Peyer's patch (tissue), 4 donors: ENCODE results near the gene IL22RA1. TPM values are rescaled to one million over a fixed set of nuclear protein-coding genes. Genes with fewer than 3 reads are reported as not detected.

Experiments used
- DNase-seq, 3 donors: peaks; one replicate each; pipeline ENCODE4 v3.0.0-alpha.2; 2017 to 2019
- H3K27ac ChIP-seq, 4 donors: fragments of 200-600 bp; sonication (generic); one replicate each; pipeline ENCODE4 v1.5.1; 2016 to 2019
- H3K27me3 ChIP-seq, 2 donors: fragments of 200-600 bp; sonication (generic); one replicate each; pipeline ENCODE4 v1.5.1; 2019
- H3K36me3 ChIP-seq, 3 donors: fragments of 200-600 bp; sonication (generic); one replicate each; pipeline ENCODE4 v1.5.1; 2016 to 2019
- H3K4me1 ChIP-seq, 4 donors: fragments of 200-600 bp; sonication (generic); one replicate each; pipeline ENCODE4 v1.5.1; 2016 to 2019
- H3K4me3 ChIP-seq, 4 donors: fragments of 200-600 bp; sonication (generic); 1 replicate in 3 of 4; 2 replicates in 1 of 4; pipeline ENCODE4 v1.5.1; 2016 to 2019; ENCODE audit warnings: mild to moderate bottlenecking in 1 of 4
- H3K9me3 ChIP-seq, 4 donors: fragments of 200-600 bp; sonication (generic); one replicate each; pipeline ENCODE4 v1.5.1; 2016 to 2019; ENCODE audit warnings: mild to moderate bottlenecking in 1 of 4
- CTCF ChIP-seq, 6 experiments: fragments of 450-650 bp in 4 of 6; fragments of 200-600 bp in 2 of 6; sonication (generic) in 1 of 6; IDR thresholded peaks; one replicate each; pipeline ENCODE4 v1.5.1; 2017 to 2019; ENCODE audit warnings: antibody characterized with exemption in 6 of 6, mild to moderate bottlenecking in 3 of 6, moderate library complexity in 1 of 6
- POLR2A ChIP-seq, 2 donors: fragments of 450-650 bp; IDR thresholded peaks; one replicate each; pipeline ENCODE4 v1.5.1; 2017; ENCODE audit warnings: antibody characterized with exemption in 2 of 2, mild to moderate bottlenecking in 2 of 2, moderate library complexity in 2 of 2
- total RNA-seq, 4 donors: library from RNA; depleted of rRNA; stranded (reverse); fragments of >200 nt; gene quantifications; one replicate each; pipeline ENCODE4 v1.1.0, GENCODE V29; 2016

The IL22RA1 gene
- total RNA-seq, 4 donors from 2014 or later, result 9.9 to 87.9 (median 74.5) TPM

DNA sequence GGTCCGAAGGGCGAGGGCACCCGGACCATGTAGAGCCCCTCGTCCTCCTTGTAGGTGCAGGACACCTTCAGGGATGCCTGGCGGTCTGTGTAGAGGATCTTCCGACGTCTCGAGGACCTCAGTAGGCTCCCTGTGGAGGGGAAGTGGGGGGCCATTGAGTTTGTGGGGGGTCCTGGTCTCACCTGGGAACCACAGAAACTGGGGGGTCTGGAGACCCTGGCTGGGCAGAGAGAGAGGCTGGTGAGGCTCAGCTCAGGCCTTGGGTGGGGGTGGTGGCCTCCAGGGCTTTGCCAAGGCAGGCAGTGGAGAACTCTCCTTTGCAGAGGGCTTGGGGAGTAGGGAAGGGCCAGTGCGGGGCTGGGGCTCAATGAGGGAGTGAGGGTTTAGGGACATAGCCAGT lies 50.0 kb downstream of the IL22RA1 start:
- Histone ChIP-seq H3K4me3 (no peak overlapping the region), H3K4me1 (no peaks in the 10 kb centered on the region), H3K36me3 (no peaks in the 10 kb centered on the region), H3K27ac (no peak overlapping the region), H3K27me3 (no peaks in the 10 kb centered on the region), H3K9me3 (no peaks in the 10 kb centered on the region)
- DNase-seq, result peak in 1 of 3 donors; percentile 19
- no peak for TF ChIP-seq POLR2A (IDR thresholded peaks at IDR 0.05)
- no peak for TF ChIP-seq CTCF (IDR thresholded peaks at IDR 0.05)

GRCh38 chr1:24091971-24092482 lies 50.9 kb downstream of the IL22RA1 start:
- no peaks in the 10 kb centered on the region for H3K27me3 ChIP-seq
- H3K4me3 ChIP-seq, result no peak overlapping the region
- TF ChIP-seq CTCF (IDR thresholded peaks at IDR 0.05) (no peak), POLR2A (IDR thresholded peaks at IDR 0.05) (no peak)
- H3K9me3 ChIP-seq, result no peaks in the 10 kb centered on the region
- no peaks in the 10 kb centered on the region for H3K4me1 ChIP-seq
- DNase-seq, result peak in 1 of 3 donors; percentile 25
- no peaks in the 10 kb centered on the region for H3K36me3 ChIP-seq
- H3K27ac ChIP-seq, result no peak overlapping the region

GRCh38 chr1:24090736-24091135 lies 52.2 kb downstream of the IL22RA1 start:
- H3K9me3 ChIP-seq, result no peaks in the 10 kb centered on the region
- H3K36me3 ChIP-seq, result no peaks in the 10 kb centered on the region
- no peak overlapping the region for H3K4me3 ChIP-seq
- H3K27me3 ChIP-seq, result no peaks in the 10 kb centered on the region
- DNase-seq, result peak in 1 of 3 donors; percentile 37
- H3K4me1 ChIP-seq, result no peaks in the 10 kb centered on the region
- H3K27ac ChIP-seq, result no peak overlapping the region
- TF ChIP-seq CTCF (IDR thresholded peaks at IDR 0.05) (no peak), POLR2A (IDR thresholded peaks at IDR 0.05) (no peak)

DNA sequence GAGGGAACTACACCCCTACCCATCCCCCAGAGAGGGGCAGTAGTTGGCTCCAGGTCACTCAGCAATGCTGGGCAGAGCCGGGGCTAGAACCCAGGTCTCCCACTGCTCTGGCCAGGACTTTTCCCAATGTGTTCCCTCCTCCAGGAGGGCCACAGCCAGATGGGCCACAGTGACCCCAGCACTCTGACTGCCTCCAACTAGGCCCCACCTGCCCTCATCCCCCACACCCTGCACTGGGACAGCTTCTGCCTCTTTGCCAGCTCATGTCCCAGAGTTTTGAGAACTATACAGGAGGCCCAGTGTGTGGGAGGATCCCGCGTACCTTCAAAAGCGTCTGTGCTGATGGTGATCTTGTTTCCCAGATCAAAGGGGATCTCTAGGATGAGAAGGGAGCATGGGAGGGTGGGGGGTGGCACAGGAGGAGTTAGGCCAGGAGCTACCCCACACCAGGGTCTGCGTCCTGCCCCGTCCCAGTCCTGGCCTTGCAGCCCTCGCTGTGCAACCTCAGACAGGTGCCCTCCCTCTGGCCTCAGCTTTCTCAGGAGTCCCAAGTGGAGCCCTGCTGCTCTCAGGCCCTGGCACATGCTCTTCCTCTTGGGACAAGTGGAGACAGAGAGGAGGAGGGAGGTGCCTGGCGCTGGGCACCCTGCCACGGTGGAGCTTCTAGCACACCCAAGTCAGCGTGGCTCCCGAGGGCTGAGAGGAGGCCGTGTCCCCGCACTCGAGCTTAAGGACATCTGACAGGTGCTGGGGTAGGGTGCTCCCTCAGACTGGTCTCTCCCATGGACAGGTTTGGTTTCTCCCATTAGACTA lies 53.0 kb downstream of the IL22RA1 start:
- H3K27me3 ChIP-seq, result no peaks in the 10 kb centered on the region
- H3K4me3 ChIP-seq, result no peak overlapping the region
- no peaks in the 10 kb centered on the region for H3K9me3 ChIP-seq
- no peaks in the 10 kb centered on the region for H3K36me3 ChIP-seq
- H3K4me1 ChIP-seq, result no peaks in the 10 kb centered on the region
- no peak overlapping the region for H3K27ac ChIP-seq
- peak in 1 of 3 donors; percentile 33 for DNase-seq
- TF ChIP-seq POLR2A (IDR thresholded peaks at IDR 0.05), result no peak
- no peak for TF ChIP-seq CTCF (IDR thresholded peaks at IDR 0.05)

DNA sequence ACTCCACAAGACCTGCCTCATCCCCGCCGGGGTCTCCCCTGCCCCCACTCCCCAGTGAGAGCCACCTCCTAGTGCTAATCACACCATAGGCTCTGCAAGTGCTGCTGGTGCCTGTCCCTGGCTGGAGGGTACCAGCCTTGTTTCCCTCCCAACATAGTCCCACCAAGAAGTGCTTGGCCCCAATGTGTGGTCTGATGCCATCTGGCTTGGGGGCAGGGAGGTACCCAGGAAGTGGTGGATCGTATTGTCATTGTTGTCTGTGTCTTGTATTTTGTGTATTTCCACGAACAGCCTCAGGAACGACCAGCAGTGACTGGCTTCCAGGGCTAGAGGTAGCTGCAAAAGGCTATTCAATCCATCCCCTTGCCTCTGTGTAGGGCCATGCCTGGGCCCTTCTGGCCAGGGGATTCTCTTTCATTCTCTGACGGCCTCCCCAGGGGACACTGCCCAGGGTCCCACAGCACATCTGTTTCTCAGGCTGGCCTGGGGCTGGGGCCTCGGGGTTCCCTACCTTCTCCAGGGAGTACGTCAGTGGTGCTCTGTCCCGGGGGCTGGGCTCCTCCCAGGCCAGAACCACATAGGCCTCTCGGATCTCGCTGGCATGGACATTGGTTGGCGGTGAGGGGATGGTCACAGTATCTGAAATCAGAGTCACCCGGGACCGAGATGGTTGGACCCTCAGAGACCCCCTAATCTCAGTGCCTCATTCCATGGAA lies 53.8 kb downstream of the IL22RA1 start:
- TF ChIP-seq CTCF (IDR thresholded peaks at IDR 0.05) (no peak), POLR2A (IDR thresholded peaks at IDR 0.05) (no peak)
- Histone ChIP-seq H3K27ac (no peak overlapping the region), H3K36me3 (no peaks in the 10 kb centered on the region), H3K4me1 (no peaks in the 10 kb centered on the region), H3K4me3 (no peak overlapping the region), H3K27me3 (no peaks in the 10 kb centered on the region), H3K9me3 (no peaks in the 10 kb centered on the region)
- peak in 1 of 3 donors; percentile 26 for DNase-seq
